GM12891 (cell line): ENCODE measurements around the gene ADM5.

Experiments used
- POLR2A ChIP-seq: IDR thresholded peaks from 2 replicates; pipeline ENCODE4 v1.6.1; 2011; ENCODE audit warnings: low read depth, low read length, control low read depth
- POLR2AphosphoS5 ChIP-seq: IDR thresholded peaks from 2 replicates; pipeline ENCODE4 v1.6.1; 2011; ENCODE audit warnings: low read depth, low read length, control low read depth

GRCh38 chr19:49688531-49689132 lies 762 bp upstream of the ADM5 start:
- peak; percentile 51; the same call in 1 of the 2 replicates for TF ChIP-seq POLR2A
- 0 out of 2 replicates have a peak, but pooled peaks have one; percentile 16 for TF ChIP-seq POLR2AphosphoS5
